ENCODE measurements around the gene SIL1. TPM values are rescaled to one million over a fixed set of nuclear protein-coding genes. Genes with fewer than 3 reads are reported as not detected.

The SIL1 gene
- total RNA-seq, 1 experiment from 2014 or later = 10.7 TPM

DNA sequence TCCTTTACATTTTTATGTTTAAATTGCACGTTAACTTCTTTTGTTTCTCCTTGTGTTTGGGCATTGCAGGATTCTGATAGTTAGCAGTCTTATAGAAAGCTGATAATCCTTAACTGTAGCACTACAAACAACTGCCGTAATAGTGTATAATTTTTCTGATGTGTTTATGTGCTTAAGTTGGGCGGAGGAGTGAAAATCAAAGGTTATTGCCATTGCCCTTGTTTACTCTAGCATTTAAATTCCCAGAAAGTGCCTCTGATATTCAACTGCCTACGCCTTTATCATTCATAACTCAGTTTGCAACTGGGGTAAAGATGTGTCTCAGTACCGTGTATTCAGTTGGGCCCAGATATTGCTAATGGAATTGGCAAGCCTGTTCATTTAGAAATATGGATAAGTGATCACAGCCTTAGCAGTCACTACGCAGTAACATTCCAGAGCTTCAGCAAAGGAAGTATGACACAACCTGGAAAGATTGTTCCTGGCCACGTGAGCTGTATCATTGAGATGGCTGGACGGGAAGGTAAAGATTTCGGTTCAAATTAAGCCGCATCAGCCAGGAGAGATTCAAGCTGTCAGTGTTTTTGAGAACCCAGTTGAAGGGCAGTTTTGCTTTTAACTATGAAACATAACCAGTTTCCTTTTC lies 294.9 kb downstream of the SIL1 start:
- no peak for DNase-seq (ENCODE audit: low spot score)
- TF ChIP-seq RELA (CRISPR knock-in tag; IDR thresholded peaks at IDR 0.05; ENCODE audit: borderline replicate concordance) (no peak), NFATC4 (CRISPR knock-in tag; IDR thresholded peaks at IDR 0.05) (no peak), JUN (CRISPR knock-in tag; IDR thresholded peaks at IDR 0.05) (no peak), NR2C2 (CRISPR knock-in tag; IDR thresholded peaks at IDR 0.05) (no peak), CBFB (CRISPR knock-in tag; IDR thresholded peaks at IDR 0.05; ENCODE audit: low read depth) (no peak), RORB (CRISPR knock-in tag; IDR thresholded peaks at IDR 0.05) (no peak), TCF7 (CRISPR knock-in tag; IDR thresholded peaks at IDR 0.05; ENCODE audit: low read depth) (no peak), TEAD1 (CRISPR knock-in tag; IDR thresholded peaks at IDR 0.05) (no peak), ESRRA (CRISPR knock-in tag; IDR thresholded peaks at IDR 0.05; ENCODE audit: borderline replicate concordance) (no peak), MXD4 (CRISPR knock-in tag; IDR thresholded peaks at IDR 0.05; ENCODE audit: borderline replicate concordance) (no peak), IRF2 (CRISPR knock-in tag; IDR thresholded peaks at IDR 0.05; ENCODE audit: borderline replicate concordance, low read depth) (no peak), ETV6 (CRISPR knock-in tag; IDR thresholded peaks at IDR 0.05) (no peak), ZNF138 (CRISPR knock-in tag; conservative IDR thresholded peaks at IDR 0.05) (no peak), EMX1 (CRISPR knock-in tag; IDR thresholded peaks at IDR 0.05) (no peak), TEAD4 (CRISPR knock-in tag; IDR thresholded peaks at IDR 0.05) (no peak)
- TF ChIP-seq, protein P1, sequence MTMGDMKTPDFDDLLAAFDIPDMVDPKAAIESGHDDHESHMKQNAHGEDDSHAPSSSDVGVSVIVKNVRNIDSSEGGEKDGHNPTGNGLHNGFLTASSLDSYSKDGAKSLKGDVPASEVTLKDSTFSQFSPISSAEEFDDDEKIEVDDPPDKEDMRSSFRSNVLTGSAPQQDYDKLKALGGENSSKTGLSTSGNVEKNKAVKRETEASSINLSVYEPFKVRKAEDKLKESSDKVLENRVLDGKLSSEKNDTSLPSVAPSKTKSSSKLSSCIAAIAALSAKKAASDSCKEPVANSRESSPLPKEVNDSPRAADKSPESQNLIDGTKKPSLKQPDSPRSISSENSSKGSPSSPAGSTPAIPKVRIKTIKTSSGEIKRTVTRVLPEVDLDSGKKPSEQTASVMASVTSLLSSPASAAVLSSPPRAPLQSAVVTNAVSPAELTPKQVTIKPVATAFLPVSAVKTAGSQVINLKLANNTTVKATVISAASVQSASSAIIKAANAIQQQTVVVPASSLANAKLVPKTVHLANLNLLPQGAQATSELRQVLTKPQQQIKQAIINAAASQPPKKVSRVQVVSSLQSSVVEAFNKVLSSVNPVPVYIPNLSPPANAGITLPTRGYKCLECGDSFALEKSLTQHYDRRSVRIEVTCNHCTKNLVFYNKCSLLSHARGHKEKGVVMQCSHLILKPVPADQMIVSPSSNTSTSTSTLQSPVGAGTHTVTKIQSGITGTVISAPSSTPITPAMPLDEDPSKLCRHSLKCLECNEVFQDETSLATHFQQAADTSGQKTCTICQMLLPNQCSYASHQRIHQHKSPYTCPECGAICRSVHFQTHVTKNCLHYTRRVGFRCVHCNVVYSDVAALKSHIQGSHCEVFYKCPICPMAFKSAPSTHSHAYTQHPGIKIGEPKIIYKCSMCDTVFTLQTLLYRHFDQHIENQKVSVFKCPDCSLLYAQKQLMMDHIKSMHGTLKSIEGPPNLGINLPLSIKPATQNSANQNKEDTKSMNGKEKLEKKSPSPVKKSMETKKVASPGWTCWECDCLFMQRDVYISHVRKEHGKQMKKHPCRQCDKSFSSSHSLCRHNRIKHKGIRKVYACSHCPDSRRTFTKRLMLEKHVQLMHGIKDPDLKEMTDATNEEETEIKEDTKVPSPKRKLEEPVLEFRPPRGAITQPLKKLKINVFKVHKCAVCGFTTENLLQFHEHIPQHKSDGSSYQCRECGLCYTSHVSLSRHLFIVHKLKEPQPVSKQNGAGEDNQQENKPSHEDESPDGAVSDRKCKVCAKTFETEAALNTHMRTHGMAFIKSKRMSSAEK (CRISPR knock-in tag; IDR thresholded peaks at IDR 0.05; ENCODE audit: borderline replicate concordance) = no peak
- TF ChIP-seq, protein P2, sequence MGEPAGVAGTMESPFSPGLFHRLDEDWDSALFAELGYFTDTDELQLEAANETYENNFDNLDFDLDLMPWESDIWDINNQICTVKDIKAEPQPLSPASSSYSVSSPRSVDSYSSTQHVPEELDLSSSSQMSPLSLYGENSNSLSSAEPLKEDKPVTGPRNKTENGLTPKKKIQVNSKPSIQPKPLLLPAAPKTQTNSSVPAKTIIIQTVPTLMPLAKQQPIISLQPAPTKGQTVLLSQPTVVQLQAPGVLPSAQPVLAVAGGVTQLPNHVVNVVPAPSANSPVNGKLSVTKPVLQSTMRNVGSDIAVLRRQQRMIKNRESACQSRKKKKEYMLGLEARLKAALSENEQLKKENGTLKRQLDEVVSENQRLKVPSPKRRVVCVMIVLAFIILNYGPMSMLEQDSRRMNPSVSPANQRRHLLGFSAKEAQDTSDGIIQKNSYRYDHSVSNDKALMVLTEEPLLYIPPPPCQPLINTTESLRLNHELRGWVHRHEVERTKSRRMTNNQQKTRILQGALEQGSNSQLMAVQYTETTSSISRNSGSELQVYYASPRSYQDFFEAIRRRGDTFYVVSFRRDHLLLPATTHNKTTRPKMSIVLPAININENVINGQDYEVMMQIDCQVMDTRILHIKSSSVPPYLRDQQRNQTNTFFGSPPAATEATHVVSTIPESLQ (CRISPR knock-in tag; IDR thresholded peaks at IDR 0.05) = no peak

DNA sequence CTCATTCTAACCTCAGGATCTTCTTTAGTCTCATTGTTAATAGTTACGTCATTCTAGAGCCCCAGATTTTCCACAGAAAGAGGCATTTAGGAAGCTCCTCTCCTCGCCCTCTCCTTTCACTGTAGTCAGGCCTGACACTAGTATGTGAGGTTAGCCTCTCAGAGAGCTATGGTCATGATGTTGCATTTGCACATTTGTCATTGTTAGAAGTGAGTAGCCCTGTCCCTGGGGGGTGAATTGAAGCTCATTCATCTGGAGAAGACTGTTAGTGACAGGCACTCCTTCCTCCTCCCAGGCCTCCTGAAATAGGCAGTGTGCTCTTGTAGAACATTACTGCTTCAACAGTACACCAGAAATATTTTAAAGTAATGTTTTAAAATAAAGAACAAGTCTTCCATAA lies 296.5 kb downstream of the SIL1 start:
- H3K36me3 Mint-ChIP-seq = peaks cover 51% of the 10 kb centered on the region
- peak; percentile 43; the same call in 1 of the 2 replicates for ATAC-seq
- TF ChIP-seq SP1 (CRISPR knock-in tag; conservative IDR thresholded peaks at IDR 0.05) (no peak), ZNF396 (CRISPR knock-in tag; IDR thresholded peaks at IDR 0.05; ENCODE audit: borderline replicate concordance) (no peak), JAZF1 (CRISPR knock-in tag; IDR thresholded peaks at IDR 0.05) (no peak), FOXK1 (CRISPR knock-in tag; IDR thresholded peaks at IDR 0.05) (no peak)
- TF ChIP-seq, protein P3, sequence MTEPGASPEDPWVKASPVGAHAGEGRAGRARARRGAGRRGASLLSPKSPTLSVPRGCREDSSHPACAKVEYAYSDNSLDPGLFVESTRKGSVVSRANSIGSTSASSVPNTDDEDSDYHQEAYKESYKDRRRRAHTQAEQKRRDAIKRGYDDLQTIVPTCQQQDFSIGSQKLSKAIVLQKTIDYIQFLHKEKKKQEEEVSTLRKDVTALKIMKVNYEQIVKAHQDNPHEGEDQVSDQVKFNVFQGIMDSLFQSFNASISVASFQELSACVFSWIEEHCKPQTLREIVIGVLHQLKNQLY (CRISPR knock-in tag; IDR thresholded peaks at IDR 0.05) = no peak
- TF ChIP-seq, protein P4, sequence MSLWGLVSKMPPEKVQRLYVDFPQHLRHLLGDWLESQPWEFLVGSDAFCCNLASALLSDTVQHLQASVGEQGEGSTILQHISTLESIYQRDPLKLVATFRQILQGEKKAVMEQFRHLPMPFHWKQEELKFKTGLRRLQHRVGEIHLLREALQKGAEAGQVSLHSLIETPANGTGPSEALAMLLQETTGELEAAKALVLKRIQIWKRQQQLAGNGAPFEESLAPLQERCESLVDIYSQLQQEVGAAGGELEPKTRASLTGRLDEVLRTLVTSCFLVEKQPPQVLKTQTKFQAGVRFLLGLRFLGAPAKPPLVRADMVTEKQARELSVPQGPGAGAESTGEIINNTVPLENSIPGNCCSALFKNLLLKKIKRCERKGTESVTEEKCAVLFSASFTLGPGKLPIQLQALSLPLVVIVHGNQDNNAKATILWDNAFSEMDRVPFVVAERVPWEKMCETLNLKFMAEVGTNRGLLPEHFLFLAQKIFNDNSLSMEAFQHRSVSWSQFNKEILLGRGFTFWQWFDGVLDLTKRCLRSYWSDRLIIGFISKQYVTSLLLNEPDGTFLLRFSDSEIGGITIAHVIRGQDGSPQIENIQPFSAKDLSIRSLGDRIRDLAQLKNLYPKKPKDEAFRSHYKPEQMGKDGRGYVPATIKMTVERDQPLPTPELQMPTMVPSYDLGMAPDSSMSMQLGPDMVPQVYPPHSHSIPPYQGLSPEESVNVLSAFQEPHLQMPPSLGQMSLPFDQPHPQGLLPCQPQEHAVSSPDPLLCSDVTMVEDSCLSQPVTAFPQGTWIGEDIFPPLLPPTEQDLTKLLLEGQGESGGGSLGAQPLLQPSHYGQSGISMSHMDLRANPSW (CRISPR knock-in tag; conservative IDR thresholded peaks at IDR 0.05; ENCODE audit: low read depth) = no peak
- TF ChIP-seq, protein P5, sequence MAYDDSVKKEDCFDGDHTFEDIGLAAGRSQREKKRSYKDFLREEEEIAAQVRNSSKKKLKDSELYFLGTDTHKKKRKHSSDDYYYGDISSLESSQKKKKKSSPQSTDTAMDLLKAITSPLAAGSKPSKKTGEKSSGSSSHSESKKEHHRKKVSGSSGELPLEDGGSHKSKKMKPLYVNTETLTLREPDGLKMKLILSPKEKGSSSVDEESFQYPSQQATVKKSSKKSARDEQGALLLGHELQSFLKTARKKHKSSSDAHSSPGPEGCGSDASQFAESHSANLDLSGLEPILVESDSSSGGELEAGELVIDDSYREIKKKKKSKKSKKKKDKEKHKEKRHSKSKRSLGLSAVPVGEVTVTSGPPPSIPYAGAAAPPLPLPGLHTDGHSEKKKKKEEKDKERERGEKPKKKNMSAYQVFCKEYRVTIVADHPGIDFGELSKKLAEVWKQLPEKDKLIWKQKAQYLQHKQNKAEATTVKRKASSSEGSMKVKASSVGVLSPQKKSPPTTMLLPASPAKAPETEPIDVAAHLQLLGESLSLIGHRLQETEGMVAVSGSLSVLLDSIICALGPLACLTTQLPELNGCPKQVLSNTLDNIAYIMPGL (CRISPR knock-in tag; IDR thresholded peaks at IDR 0.05) = no peak
- TF ChIP-seq, protein P6, sequence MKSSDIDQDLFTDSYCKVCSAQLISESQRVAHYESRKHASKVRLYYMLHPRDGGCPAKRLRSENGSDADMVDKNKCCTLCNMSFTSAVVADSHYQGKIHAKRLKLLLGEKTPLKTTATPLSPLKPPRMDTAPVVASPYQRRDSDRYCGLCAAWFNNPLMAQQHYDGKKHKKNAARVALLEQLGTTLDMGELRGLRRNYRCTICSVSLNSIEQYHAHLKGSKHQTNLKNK (CRISPR knock-in tag; IDR thresholded peaks at IDR 0.05) = no peak

More for the DNA sequence above, 294.9 kb downstream of the SIL1 start:
- Mint-ChIP-seq H3K36me3 (peaks cover 54% of the 10 kb centered on the region), H3K4me1 (peaks cover 17% of the 10 kb centered on the region), H3K27ac (peak overlapping the region; percentile 39; the same call in 1 of the 2 replicates), H3K27me3 (ENCODE audit: low read depth) (no peaks in the 10 kb centered on the region), H3K4me3 (no peak overlapping the region), H3K9me3 (no peaks in the 10 kb centered on the region)
- CTCF ChIA-PET = no interaction called here
- POLR2A ChIA-PET = no interaction called here
- no peak for ATAC-seq

More for the DNA sequence above, 296.5 kb downstream of the SIL1 start:
- H3K27me3 Mint-ChIP-seq (ENCODE audit: low read depth) = no peaks in the 10 kb centered on the region
- H3K4me1 Mint-ChIP-seq = peaks cover 17% of the 10 kb centered on the region
- DNase-seq (ENCODE audit: low spot score) = no peak
- no peaks in the 10 kb centered on the region for H3K9me3 Mint-ChIP-seq
- H3K4me3 Mint-ChIP-seq = no peak overlapping the region
- CTCF ChIA-PET = no interaction called here
- POLR2A ChIA-PET = interaction anchor here (0.6 kb wide), 1 partner anchor 566 kb away, joined by 5 read pairs; no protein-coding TSS in a partner anchor
- peak overlapping the region; percentile 90 for H3K27ac Mint-ChIP-seq

Measured in WTC11 (cell line).